ENCODE measurements around the gene UNG. TPM values are rescaled to one million over a fixed set of nuclear protein-coding genes. Genes with fewer than 3 reads are reported as not detected.
A peak's percentile ranks its signal among the peaks of the same experiment; 100 is the strongest.

The UNG gene
- total and polyA plus RNA-seq, 9 of the 15 experiments (the other 6 are each of a cell fraction or from before 2014, with no cell fraction given) = 8.4 to 59.8 (median 41.0) TPM

DNA sequence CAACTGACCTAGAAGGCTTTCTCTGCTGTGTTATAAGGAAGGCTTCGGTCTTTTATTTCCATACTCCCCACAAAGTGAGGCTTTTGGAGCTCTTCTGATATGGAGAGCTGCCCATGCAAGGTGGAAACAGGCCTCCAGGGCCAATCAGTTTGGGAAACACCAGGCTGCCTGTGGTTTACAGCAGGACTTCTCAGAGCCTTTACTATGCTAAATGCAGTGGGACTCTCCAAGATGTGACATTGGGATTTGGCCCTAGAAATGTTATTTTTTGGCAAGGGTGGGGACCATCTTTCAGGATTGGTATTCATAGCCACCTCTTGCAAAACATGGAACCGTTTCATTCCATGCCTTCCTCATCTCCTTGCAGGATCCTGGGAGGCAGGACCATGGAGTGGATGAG, 22.7 kb downstream of the UNG start:
- Histone ChIP-seq H3K4me2 (ENCODE audit: insufficient read depth, low read length) (no peak overlapping the region), H4K20me1 (replicated peaks; ENCODE audit: control insufficient read depth, insufficient read depth, low read length) (no peaks in the 10 kb centered on the region), H3K27me3 (ENCODE audit: control insufficient read depth in 2 of 2, insufficient read depth in 2 of 2, low read length in 2 of 2) (peaks cover 0 to 5% of the 10 kb centered on the region in 2 experiments; a peak in 3 of 5 replicates), H3K36me3 (ENCODE audit: control insufficient read depth, insufficient read depth, low read length) (no peaks in the 10 kb centered on the region), H3K9me3 (replicated peaks; ENCODE audit: control insufficient read depth, insufficient read depth, low read depth, low read length) (no peaks in the 10 kb centered on the region), H3K27ac (ENCODE audit: extremely low read depth, low read depth, low read length) (no peak overlapping the region), H2AFZ (ENCODE audit: low read depth, low read length) (no peak overlapping the region), H3K4me1 (replicated peaks in 1 of 2; ENCODE audit: control insufficient read depth in 2 of 2, insufficient read depth in 2 of 2, low read length in 2 of 2) (peaks cover 0 to 7% of the 10 kb centered on the region in 2 experiments; a peak in 2 of 5 replicates), H3K79me2 (ENCODE audit: control insufficient read depth, insufficient read depth, low read length) (no peaks in the 10 kb centered on the region), H3K9ac (ENCODE audit: insufficient read depth in 1 of 2, low read depth in 2 of 2, low read length in 2 of 2) (no peak overlapping the region), H3K4me3 (no peak overlapping the region), H3K9me1 (ENCODE audit: control insufficient read depth, insufficient read depth, low read length) (no peaks in the 10 kb centered on the region)
- BruUV-seq (replicated peaks) = no TSS peak
- no peak for ATAC-seq
- in situ Hi-C loops (cut with MboI) = no loop called here
- ChIA-PET CTCF (ENCODE audit: low intra/inter-chr PET ratio) (no interaction called here), POLR2A (interaction anchor here (0.5 to 0.7 kb wide), 2 partner anchors 38 to 124 kb away, joined by 3 read pairs; no protein-coding TSS in a partner anchor)
- intact Hi-C loops (cut with micrococcal nuclease) = no loop called here
- no peak for FAIRE-seq
- no peak for DNase-seq (ENCODE audit: extremely low read depth in 1 of 4, low spot score in 3 of 4)
- 14% methylated on average over 2 of the region's 2 CpGs for WGBS (ENCODE audit: insufficient coverage, low coverage, missing lambda C conversion rate)
- TF ChIP-seq ZNF431 (CRISPR knock-in tag; IDR thresholded peaks at IDR 0.05) = no peak
- TF ChIP-seq RBM25 (IDR thresholded peaks at IDR 0.05; ENCODE audit: low read depth, low read length, severe bottlenecking) = peak; percentile 25
- peak; percentile 99 for TF ChIP-seq ZNF239 (CRISPR knock-in tag; IDR thresholded peaks at IDR 0.05)

DNA sequence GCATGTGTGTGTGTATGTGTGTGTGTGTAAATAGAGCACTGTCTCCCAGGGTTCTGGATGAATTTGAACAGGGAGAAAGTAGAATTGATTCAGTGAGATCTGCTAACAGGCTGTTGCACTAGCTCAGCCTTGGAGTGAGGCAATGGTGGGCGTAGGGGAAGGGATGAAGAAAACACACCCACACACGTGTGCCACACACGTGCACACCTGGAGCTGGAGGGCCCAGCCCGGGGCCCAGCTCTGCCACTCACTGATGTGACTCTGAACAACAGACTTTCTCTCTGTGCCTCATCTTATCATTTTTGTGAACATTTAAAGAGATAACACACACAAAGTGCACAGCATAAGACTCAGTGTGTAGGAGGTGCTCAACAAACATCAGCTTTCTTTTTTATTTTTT, 23.2 kb downstream of the UNG start:
- WGBS (ENCODE audit: insufficient coverage, low coverage, missing lambda C conversion rate) = 13% methylated on average over 4 of the region's 4 CpGs
- POLR2A ChIA-PET = interaction anchor here (0.5 kb wide), 1 partner anchor 38 kb away, joined by 3 read pairs; no protein-coding TSS in a partner anchor
- CTCF ChIA-PET (ENCODE audit: low intra/inter-chr PET ratio) = no interaction called here
- DNase-seq (ENCODE audit: extremely low read depth in 1 of 4, low spot score in 3 of 4) (no peak), FAIRE-seq (no peak), ATAC-seq (no peak)
- Histone ChIP-seq H3K36me3 (ENCODE audit: control insufficient read depth, insufficient read depth, low read length) (no peaks in the 10 kb centered on the region), H3K27ac (ENCODE audit: extremely low read depth, low read depth, low read length) (no peak overlapping the region), H3K4me2 (ENCODE audit: insufficient read depth, low read length) (no peak overlapping the region), H3K9me1 (ENCODE audit: control insufficient read depth, insufficient read depth, low read length) (no peaks in the 10 kb centered on the region), H3K27me3 (ENCODE audit: control insufficient read depth in 2 of 2, insufficient read depth in 2 of 2, low read length in 2 of 2) (peaks cover under 1 to 5% of the 10 kb centered on the region in 2 experiments; a peak in 3 of 5 replicates), H2AFZ (ENCODE audit: low read depth, low read length) (no peak overlapping the region), H4K20me1 (replicated peaks; ENCODE audit: control insufficient read depth, insufficient read depth, low read length) (no peaks in the 10 kb centered on the region), H3K9ac (ENCODE audit: insufficient read depth in 1 of 2, low read depth in 2 of 2, low read length in 2 of 2) (no peak overlapping the region), H3K4me1 (replicated peaks in 1 of 2; ENCODE audit: control insufficient read depth in 2 of 2, insufficient read depth in 2 of 2, low read length in 2 of 2) (peaks cover 0 to 7% of the 10 kb centered on the region in 2 experiments; a peak in 2 of 5 replicates), H3K79me2 (ENCODE audit: control insufficient read depth, insufficient read depth, low read length) (no peaks in the 10 kb centered on the region), H3K4me3 (no peak overlapping the region), H3K9me3 (replicated peaks; ENCODE audit: control insufficient read depth, insufficient read depth, low read depth, low read length) (no peaks in the 10 kb centered on the region)
- intact Hi-C loops (cut with micrococcal nuclease) = no loop called here
- in situ Hi-C loops (cut with MboI) = no loop called here
- BruUV-seq (replicated peaks) = no TSS peak
- TF ChIP-seq ZNF644 (tag; IDR thresholded peaks at IDR 0.05; ENCODE audit: low read depth) = no peak

Data from K562 (cell line).